GM12874 (cell line): ENCODE results near the gene LARP7.

Source experiments
- TF ChIP-seq, protein P1 (sequence below): IDR thresholded peaks from 2 replicates; pipeline ENCODE4 v1.5.1; 2011; ENCODE audit warnings: low read depth, mild to moderate bottlenecking, control low read depth, low read length, moderate library complexity; ENCODE audit not compliant: insufficient read depth

LARP7 gene

GRCh38 chr4:112664611-112665010 lies 27.7 kb downstream of the LARP7 start:
- TF ChIP-seq, protein P1, sequence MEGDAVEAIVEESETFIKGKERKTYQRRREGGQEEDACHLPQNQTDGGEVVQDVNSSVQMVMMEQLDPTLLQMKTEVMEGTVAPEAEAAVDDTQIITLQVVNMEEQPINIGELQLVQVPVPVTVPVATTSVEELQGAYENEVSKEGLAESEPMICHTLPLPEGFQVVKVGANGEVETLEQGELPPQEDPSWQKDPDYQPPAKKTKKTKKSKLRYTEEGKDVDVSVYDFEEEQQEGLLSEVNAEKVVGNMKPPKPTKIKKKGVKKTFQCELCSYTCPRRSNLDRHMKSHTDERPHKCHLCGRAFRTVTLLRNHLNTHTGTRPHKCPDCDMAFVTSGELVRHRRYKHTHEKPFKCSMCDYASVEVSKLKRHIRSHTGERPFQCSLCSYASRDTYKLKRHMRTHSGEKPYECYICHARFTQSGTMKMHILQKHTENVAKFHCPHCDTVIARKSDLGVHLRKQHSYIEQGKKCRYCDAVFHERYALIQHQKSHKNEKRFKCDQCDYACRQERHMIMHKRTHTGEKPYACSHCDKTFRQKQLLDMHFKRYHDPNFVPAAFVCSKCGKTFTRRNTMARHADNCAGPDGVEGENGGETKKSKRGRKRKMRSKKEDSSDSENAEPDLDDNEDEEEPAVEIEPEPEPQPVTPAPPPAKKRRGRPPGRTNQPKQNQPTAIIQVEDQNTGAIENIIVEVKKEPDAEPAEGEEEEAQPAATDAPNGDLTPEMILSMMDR: no peak

GRCh38 chr4:112668131-112668530 lies 31.2 kb downstream of the LARP7 start:
- TF ChIP-seq, protein P1: no peak

DNA sequence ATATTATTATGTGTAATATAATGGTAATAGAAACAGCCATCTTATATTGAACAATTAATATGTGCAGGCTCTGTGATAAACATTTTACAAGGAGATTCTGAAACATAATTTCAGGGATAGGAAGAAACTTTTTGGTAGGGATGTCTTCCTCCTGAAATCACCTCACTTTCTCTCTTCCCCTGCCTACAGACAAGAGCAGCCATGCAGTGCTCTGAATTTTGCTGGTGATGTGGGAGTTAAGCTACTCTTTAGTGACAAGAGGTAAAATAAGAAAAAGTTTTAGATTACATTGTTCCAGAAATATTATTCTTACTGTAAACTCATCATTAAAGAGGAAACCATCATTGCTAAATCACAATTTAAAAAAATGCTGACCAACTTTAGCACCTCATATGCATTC lies 36.1 kb downstream of the LARP7 start:
- TF ChIP-seq, protein P1: no peak

- TF ChIP-seq, protein P1: no peak
These were observed 36.7 kb downstream of the LARP7 start for GRCh38 chr4:112673686-112674085.

GRCh38 chr4:112674376-112674775 lies 37.4 kb downstream of the LARP7 start:
- TF ChIP-seq, protein P1: no peak

GRCh38 chr4:112677519-112678091 lies 40.7 kb downstream of the LARP7 start:
- TF ChIP-seq, protein P1: no peak

GRCh38 chr4:112680996-112681395 lies 44.1 kb downstream of the LARP7 start:
- TF ChIP-seq, protein P1: no peak
